AG04450 (cell line): ENCODE measurements around the gene AKTIP. TPM values are rescaled to one million over a fixed set of nuclear protein-coding genes. Genes with fewer than 3 reads are reported as not detected.
"Not testable (repeated sequence)": the region's sequence is repeated elsewhere in the genome, so short reads cannot be mapped to it uniquely, and the experiment has no call there.

Source experiments
- CTCF ChIA-PET: fragments of 300-600, 350-600 bp; formaldehyde crosslinking; extraction: SDS; loops from one replicate; lab custom pipeline; 2022; ENCODE audit warnings: antibody characterized with exemption, inconsistent platforms; lab: Charles Lee
- POLR2A ChIA-PET: fragments of 350-600 bp; formaldehyde crosslinking; extraction: SDS; loops from one replicate; lab custom pipeline; 2021; ENCODE audit warnings: antibody characterized with exemption, inconsistent platforms; lab: Yijun Ruan, JAX
- DNase-seq: peaks from one replicate; pipeline ENCODE4 v3.0.0-alpha.2; 2011; ENCODE audit warnings: low read depth, low spot score
- H3K27ac ChIP-seq: one replicate; pipeline ENCODE4 v1.5.1; 2012; ENCODE audit warnings: low read depth, low read length, control low read depth
- H3K27me3 ChIP-seq: one replicate; pipeline ENCODE4 v1.6.0; 2012; ENCODE audit warnings: low read length; ENCODE audit not compliant: control insufficient read depth, insufficient read depth
- H3K4me3 ChIP-seq: 2 replicates; pipeline ENCODE4 v1.5.1; 2011; ENCODE audit warnings: mild to moderate bottlenecking, low read depth, low read length, control low read depth
- H3K9me3 ChIP-seq: 2 replicates; pipeline ENCODE4 v1.5.1; 2012; ENCODE audit warnings: low read length; ENCODE audit not compliant: control insufficient read depth, insufficient read depth
- polyA plus RNA-seq: library from polyadenylated mRNA; depleted of rRNA; stranded (reverse); fragments of >200 nt; gene quantifications from 2 replicates; pipeline ENCODE4 v1.2.3, GENCODE V29; 2011
- TF ChIP-seq, protein P1 (sequence below): IDR thresholded peaks from 2 replicates; pipeline ENCODE4 v1.5.1; 2011; ENCODE audit warnings: low read depth, low read length, control low read depth, inconsistent platforms

Gene AKTIP
- polyA plus RNA-seq, 1 experiment, result 27.2 TPM

DNA sequence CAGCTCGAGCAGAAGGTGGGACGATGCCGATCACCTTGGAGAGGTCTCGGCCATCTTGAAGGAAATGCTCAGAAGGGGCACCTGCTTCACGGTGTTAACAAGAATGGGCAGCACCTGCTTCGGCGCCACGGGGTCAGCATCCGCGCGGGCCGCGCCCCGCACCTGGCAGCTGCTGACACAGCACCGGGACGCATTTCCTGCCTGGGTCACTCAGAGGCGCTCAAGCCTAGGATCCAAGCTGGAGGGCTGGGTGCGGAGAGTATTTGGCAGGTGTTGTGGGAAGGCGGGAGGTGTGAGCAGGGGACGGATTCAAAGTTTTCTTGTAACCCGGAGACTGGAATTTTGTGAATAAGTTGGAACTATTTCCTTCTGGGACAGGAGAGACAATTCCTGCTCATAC lies 39.3 kb upstream of the AKTIP start:
- no peak overlapping the region for H3K27ac ChIP-seq
- no peak for DNase-seq
- no peak overlapping the region for H3K4me3 ChIP-seq
- TF ChIP-seq, protein P1, sequence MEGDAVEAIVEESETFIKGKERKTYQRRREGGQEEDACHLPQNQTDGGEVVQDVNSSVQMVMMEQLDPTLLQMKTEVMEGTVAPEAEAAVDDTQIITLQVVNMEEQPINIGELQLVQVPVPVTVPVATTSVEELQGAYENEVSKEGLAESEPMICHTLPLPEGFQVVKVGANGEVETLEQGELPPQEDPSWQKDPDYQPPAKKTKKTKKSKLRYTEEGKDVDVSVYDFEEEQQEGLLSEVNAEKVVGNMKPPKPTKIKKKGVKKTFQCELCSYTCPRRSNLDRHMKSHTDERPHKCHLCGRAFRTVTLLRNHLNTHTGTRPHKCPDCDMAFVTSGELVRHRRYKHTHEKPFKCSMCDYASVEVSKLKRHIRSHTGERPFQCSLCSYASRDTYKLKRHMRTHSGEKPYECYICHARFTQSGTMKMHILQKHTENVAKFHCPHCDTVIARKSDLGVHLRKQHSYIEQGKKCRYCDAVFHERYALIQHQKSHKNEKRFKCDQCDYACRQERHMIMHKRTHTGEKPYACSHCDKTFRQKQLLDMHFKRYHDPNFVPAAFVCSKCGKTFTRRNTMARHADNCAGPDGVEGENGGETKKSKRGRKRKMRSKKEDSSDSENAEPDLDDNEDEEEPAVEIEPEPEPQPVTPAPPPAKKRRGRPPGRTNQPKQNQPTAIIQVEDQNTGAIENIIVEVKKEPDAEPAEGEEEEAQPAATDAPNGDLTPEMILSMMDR, result no peak
- H3K9me3 ChIP-seq, result peaks cover 2% of the 10 kb centered on the region; the same call in 1 of the 2 replicates
- H3K27me3 ChIP-seq, result peaks cover 10% of the 10 kb centered on the region
- POLR2A ChIA-PET, result no interaction called here
- CTCF ChIA-PET, result no interaction called here

DNA sequence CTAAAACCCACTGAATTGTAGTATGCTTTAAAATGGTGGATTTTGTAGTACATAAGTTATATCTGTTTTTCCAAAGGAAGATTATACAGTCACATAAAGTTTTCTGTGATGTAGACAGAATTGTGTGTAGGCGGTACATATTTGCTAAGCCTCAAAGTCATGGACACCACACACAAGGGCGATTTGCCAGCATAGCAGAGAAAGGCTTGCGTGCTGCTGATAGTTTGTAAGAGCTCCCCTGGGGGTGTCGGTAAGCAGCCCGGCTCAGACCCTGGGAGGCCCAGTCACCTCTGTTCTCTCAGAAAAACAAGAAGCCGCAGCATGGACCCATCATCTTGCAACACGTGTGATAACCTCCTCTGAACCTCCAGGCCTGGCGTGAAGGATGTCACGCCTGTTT lies 38.3 kb upstream of the AKTIP start:
- TF ChIP-seq, protein P1, result no peak
- DNase-seq, result no peak
- ChIA-PET CTCF (no interaction called here), POLR2A (no interaction called here)
- Histone ChIP-seq H3K27me3 (peaks cover 4% of the 10 kb centered on the region), H3K27ac (no peak overlapping the region), H3K9me3 (peaks cover 2% of the 10 kb centered on the region; the same call in 1 of the 2 replicates), H3K4me3 (no peak overlapping the region)

DNA sequence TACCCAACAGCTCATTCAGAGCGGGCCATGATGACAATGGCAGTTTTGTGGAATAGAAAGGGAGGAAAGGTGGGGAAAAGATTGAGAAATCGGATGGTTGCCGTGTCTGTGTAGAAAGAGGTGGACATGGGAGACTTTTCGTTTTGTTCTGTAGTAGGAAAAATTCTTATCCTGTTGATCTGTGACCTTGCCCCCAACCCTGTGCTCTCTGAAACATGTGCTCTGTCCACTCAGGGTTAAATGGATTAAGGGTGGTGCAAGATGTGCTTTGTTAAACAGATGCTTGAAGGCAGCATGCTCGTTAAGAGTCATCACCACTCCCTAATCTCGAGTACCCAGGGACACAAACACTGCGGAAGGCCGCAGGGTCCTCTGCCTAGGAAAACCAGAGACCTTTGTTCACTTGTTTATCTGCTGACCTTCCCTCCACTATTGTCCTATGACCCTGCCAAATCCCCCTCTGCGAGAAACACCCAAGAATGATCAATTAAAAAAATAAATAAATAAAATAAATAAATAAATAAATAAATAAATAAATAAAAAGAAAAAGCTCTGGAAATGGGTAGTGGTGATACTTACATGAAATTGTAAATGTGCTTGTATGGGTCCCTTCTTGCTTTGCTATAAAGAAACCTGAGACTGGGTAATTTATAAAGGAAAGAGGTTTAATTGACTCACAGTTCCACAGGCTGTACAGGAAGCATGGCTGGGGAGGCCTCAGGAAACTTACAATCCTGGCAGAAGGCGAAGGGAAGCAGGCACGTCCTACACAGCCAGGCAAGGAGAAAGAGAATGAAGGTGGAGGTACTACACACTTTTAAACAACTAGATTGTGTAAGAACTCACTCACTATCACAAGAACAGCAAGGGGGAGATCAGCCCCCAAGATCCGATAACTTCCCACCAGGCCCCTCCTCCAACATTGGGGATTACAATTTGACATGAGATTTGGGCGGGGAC lies 37.0 kb upstream of the AKTIP start:
- H3K9me3 ChIP-seq, H3K4me3 ChIP-seq, H3K27ac ChIP-seq, DNase-seq, POLR2A ChIA-PET, H3K27me3 ChIP-seq, CTCF ChIA-PET: not testable (repeated sequence)

DNA sequence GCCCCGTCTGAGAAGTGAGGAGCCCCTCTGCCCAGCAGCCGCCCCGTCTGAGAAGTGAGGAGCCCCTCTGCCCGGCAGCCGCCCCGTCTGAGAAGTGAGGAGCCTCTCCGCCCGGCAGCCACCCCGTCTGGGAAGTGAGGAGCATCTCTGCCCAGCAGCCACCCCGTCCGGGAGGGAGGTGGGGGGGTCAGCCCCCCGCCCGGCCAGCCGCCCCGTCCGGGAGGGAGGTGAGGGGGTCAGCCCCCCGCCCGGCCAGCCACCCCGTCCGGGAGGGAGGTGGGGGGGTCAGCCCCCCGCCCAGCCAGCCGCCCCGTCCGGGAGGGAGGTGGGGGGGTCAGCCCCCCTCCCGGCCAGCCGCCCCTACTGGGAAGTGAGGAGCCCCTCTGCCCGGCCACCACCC lies 36.3 kb upstream of the AKTIP start:
- DNase-seq, H3K27me3 ChIP-seq, H3K9me3 ChIP-seq, POLR2A ChIA-PET, CTCF ChIA-PET, H3K4me3 ChIP-seq, H3K27ac ChIP-seq: not testable (repeated sequence)

DNA sequence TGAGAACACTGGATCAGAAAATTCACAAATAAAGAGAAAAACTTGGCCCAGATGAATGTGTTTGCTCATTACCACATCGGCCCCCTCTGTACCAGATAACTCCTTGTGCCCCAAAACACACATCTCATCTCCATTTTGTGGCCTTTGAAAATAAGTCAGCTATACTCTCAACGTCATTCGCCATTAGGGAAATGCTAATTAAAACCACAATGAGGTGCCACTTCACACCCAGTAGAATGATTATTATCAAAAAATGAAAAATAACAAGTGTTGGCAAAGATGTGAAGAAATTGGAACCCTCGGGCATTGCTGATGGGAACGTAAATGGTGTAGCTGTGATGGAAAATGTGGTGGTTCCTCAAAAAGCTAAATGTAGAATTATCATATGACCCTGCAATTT lies 34.6 kb upstream of the AKTIP start:
- Histone ChIP-seq H3K9me3 (peaks cover 2% of the 10 kb centered on the region; the same call in 1 of the 2 replicates), H3K4me3 (no peak overlapping the region), H3K27me3 (no peaks in the 10 kb centered on the region), H3K27ac (no peak overlapping the region)
- ChIA-PET POLR2A (no interaction called here), CTCF (interaction anchor here (1.2 kb wide), 1 partner anchor 12 kb away, joined by 4 read pairs; no protein-coding TSS in a partner anchor)
- DNase-seq, result no peak
- TF ChIP-seq, protein P1, result no peak

DNA sequence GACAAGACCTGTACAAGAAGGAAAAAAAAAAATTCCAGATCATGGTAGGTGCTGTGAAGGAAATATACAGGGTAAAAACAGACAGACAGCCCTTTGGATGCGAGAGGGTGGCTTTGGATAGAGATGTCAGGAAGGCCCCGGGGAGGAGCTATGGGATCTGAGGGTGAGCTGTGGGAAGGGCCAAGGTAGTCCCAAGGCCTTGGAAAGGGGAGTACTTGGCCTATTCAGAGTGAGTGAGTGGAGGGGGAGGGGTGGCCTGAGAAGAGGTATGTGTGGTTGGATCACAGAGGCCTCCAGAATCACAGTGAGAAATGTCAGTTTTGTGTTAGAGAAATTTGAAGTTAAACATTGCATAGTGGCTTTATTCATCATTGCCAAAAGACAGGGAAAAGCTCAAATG lies 31.2 kb upstream of the AKTIP start:
- CTCF ChIA-PET, result interaction anchor here (3.6 kb wide), 1 partner anchor 16 kb away, joined by 12 read pairs; no protein-coding TSS in a partner anchor

More for the DNA sequence above, 31.2 kb upstream of the AKTIP start:
- Histone ChIP-seq H3K9me3 (peaks cover 2% of the 10 kb centered on the region; the same call in 1 of the 2 replicates), H3K27ac (no peak overlapping the region), H3K4me3 (no peak overlapping the region), H3K27me3 (no peaks in the 10 kb centered on the region)
- DNase-seq, result no peak
- POLR2A ChIA-PET, result no interaction called here
- TF ChIP-seq, protein P1, result no peak
